ENCODE measurements around the gene TOMM22.

TOMM22 gene

GRCh38 chr22:38734421-38735100 is 52.8 kb downstream of the TOMM22 start:
- DNase-seq (ENCODE audit: low read depth) = no peak

All from activated T-cell treated with anti-CD3 and anti-CD28 coated beads for 24 hours (primary cell).